ENCODE data around the gene TELO2. TPM values are rescaled to one million over a fixed set of nuclear protein-coding genes. Genes with fewer than 3 reads are reported as not detected.
A peak's percentile ranks its signal among the peaks of the same experiment; 100 is the strongest.

TELO2 gene
- polyA plus RNA-seq, 3 donors, result 7.3 to 58.1 (median 11.4) TPM

GRCh38 chr16:1449201-1449788 lies 43.9 kb upstream of the TELO2 start:
- no peaks in the 10 kb centered on the region for H3K4me1 ChIP-seq (ENCODE audit: control insufficient read depth in 1 of 2, insufficient read depth in 2 of 2, low read length in 2 of 2)
- H4K20me1 ChIP-seq (ENCODE audit: insufficient read depth, low read length), result peaks cover 37% of the 10 kb centered on the region
- DNase-seq, result no peak
- H3K9me3 Mint-ChIP-seq, result no peaks in the 10 kb centered on the region
- no peak overlapping the region for H3K9ac ChIP-seq (ENCODE audit: insufficient read depth, low read length, poor library complexity, severe bottlenecking)
- H3K4me1 Mint-ChIP-seq, result no peaks in the 10 kb centered on the region
- H3K4me3 ChIP-seq (replicated peaks in 1 of 3; ENCODE audit: low read depth in 2 of 3, low read length in 3 of 3), result no peak overlapping the region
- 99% methylated on average over 21 of the region's 25 CpGs for WGBS (ENCODE audit: insufficient coverage)
- H3K27ac ChIP-seq (ENCODE audit: low read depth in 1 of 2, low read length in 2 of 2), result no peak overlapping the region
- peaks cover 87% of the 10 kb centered on the region in 2 donors for H3K36me3 ChIP-seq (replicated peaks in 1 of 2; ENCODE audit: control insufficient read depth in 1 of 2, insufficient read depth in 2 of 2, low read length in 2 of 2)
- no peak overlapping the region for H3K27ac Mint-ChIP-seq
- H3K79me2 ChIP-seq (ENCODE audit: insufficient read depth, low read length), result no peaks in the 10 kb centered on the region
- H3K27me3 ChIP-seq (ENCODE audit: control insufficient read depth in 2 of 2, insufficient read depth in 2 of 2, low read length in 2 of 2), result no peaks in the 10 kb centered on the region
- H3K27me3 Mint-ChIP-seq (ENCODE audit: low read depth in 3 of 3), result peaks cover 0 to 1% (median 0%) of the 10 kb centered on the region in 3 donors
- no peak overlapping the region for H2AFZ ChIP-seq (ENCODE audit: insufficient read depth, low read depth, low read length, poor library complexity, severe bottlenecking)
- H3K4me3 Mint-ChIP-seq, result no peak overlapping the region
- TF ChIP-seq CTCF (IDR thresholded peaks at IDR 0.05), result no peak
- intact Hi-C loops (cut with micrococcal nuclease), result no loop called here
- no peaks in the 10 kb centered on the region for H3K9me3 ChIP-seq (replicated peaks in 1 of 2; ENCODE audit: control insufficient read depth in 1 of 2, insufficient read depth in 1 of 2, low read length in 2 of 2)
- no peak overlapping the region for H3K4me2 ChIP-seq (replicated peaks; ENCODE audit: extremely low read depth, low read length, poor library complexity, severe bottlenecking)
- H3K36me3 Mint-ChIP-seq, result peaks cover 58 to 76% of the 10 kb centered on the region in 2 donors

GRCh38 chr16:1450218-1450617 lies 42.9 kb upstream of the TELO2 start:
- no peak for DNase-seq
- peaks cover 62 to 82% of the 10 kb centered on the region in 2 donors for H3K36me3 Mint-ChIP-seq
- Histone ChIP-seq H3K27ac (ENCODE audit: low read depth in 1 of 2, low read length in 2 of 2) (no peak overlapping the region), H2AFZ (ENCODE audit: insufficient read depth, low read depth, low read length, poor library complexity, severe bottlenecking) (no peak overlapping the region), H4K20me1 (ENCODE audit: insufficient read depth, low read length) (peaks cover 39% of the 10 kb centered on the region), H3K36me3 (replicated peaks in 1 of 2; ENCODE audit: control insufficient read depth in 1 of 2, insufficient read depth in 2 of 2, low read length in 2 of 2) (peaks cover 96% of the 10 kb centered on the region in 2 donors), H3K79me2 (ENCODE audit: insufficient read depth, low read length) (no peaks in the 10 kb centered on the region), H3K27me3 (ENCODE audit: control insufficient read depth in 2 of 2, insufficient read depth in 2 of 2, low read length in 2 of 2) (no peaks in the 10 kb centered on the region), H3K4me2 (replicated peaks; ENCODE audit: extremely low read depth, low read length, poor library complexity, severe bottlenecking) (no peak overlapping the region), H3K9ac (ENCODE audit: insufficient read depth, low read length, poor library complexity, severe bottlenecking) (no peak overlapping the region), H3K4me1 (ENCODE audit: control insufficient read depth in 1 of 2, insufficient read depth in 2 of 2, low read length in 2 of 2) (no peaks in the 10 kb centered on the region), H3K9me3 (replicated peaks in 1 of 2; ENCODE audit: control insufficient read depth in 1 of 2, insufficient read depth in 1 of 2, low read length in 2 of 2) (no peaks in the 10 kb centered on the region), H3K4me3 (replicated peaks in 1 of 3; ENCODE audit: low read depth in 2 of 3, low read length in 3 of 3) (no peak overlapping the region)
- H3K4me3 Mint-ChIP-seq, result no peak overlapping the region
- peak overlapping the region in 2 of 7 donors; percentile 19 to 33 for H3K27ac Mint-ChIP-seq
- WGBS (ENCODE audit: insufficient coverage), result 95% methylated on average over 25 of the region's 29 CpGs
- H3K27me3 Mint-ChIP-seq (ENCODE audit: low read depth in 3 of 3), result peaks cover 0 to 1% (median 0%) of the 10 kb centered on the region in 3 donors
- no peaks in the 10 kb centered on the region for H3K4me1 Mint-ChIP-seq
- no peak for TF ChIP-seq CTCF (IDR thresholded peaks at IDR 0.05)
- H3K9me3 Mint-ChIP-seq, result no peaks in the 10 kb centered on the region
- intact Hi-C loops (cut with micrococcal nuclease), result loop anchor here in 1 of 2 donors (10.0 kb wide), 1 partner anchor 55 kb away; no protein-coding TSS in a partner anchor

All from CD14-positive monocyte (primary cell).